Measurements from ENCODE around the gene WDR54.

Gene WDR54

DNA sequence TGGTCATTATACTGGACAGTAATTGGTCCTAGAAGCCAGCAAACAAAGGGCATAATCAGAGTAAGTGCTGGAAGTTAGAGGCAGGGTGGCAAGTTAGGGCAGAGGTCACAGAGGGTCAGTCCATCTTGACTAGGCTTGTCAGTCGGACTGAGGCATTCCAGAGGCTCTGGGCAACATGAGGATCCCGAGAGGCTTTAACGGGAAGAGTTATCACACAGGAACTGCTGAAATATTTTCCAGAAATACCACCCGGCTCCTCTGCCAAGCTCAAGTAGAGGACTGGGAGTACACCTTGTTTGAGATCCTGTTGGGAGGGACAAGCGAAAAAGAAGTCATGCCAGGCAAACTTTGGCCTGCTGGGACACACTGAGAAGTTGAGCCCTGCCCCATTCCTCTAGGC is 13.8 kb upstream of the WDR54 start (continued):
- TF ChIP-seq, protein P1, sequence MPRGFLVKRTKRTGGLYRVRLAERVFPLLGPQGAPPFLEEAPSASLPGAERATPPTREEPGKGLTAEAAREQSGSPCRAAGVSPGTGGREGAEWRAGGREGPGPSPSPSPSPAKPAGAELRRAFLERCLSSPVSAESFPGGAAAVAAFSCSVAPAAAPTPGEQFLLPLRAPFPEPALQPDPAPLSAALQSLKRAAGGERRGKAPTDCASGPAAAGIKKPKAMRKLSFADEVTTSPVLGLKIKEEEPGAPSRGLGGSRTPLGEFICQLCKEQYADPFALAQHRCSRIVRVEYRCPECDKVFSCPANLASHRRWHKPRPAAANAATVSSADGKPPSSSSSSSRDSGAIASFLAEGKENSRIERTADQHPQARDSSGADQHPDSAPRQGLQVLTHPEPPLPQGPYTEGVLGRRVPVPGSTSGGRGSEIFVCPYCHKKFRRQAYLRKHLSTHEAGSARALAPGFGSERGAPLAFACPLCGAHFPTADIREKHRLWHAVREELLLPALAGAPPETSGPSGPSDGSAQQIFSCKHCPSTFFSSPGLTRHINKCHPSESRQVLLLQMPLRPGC (tag by site-specific recombination; IDR thresholded peaks at IDR 0.05): no peak
- TF ChIP-seq GLIS2 (tag by site-specific recombination; IDR thresholded peaks at IDR 0.05) (no peak), ZNF175 (tag by site-specific recombination; IDR thresholded peaks at IDR 0.05) (no peak), ZNF544 (tag by site-specific recombination; IDR thresholded peaks at IDR 0.05) (no peak), ZNF624 (tag by site-specific recombination; IDR thresholded peaks at IDR 0.05) (no peak), ZNF610 (tag by site-specific recombination; IDR thresholded peaks at IDR 0.05; ENCODE audit: borderline replicate concordance) (no peak)

GRCh38 chr2:74413001-74413698 is 8.4 kb upstream of the WDR54 start:
- ChIA-PET POLR2A (no interaction called here), CTCF (interaction anchor here (0.6 to 0.9 kb wide), 2 partner anchors 13 to 258 kb away, joined by 3 to 4 read pairs; no protein-coding TSS in a partner anchor)
- H3K9me3 ChIP-seq (ENCODE audit: control insufficient read depth, insufficient read depth, low read depth, low read length): no peaks in the 10 kb centered on the region
- TF ChIP-seq, protein P2, sequence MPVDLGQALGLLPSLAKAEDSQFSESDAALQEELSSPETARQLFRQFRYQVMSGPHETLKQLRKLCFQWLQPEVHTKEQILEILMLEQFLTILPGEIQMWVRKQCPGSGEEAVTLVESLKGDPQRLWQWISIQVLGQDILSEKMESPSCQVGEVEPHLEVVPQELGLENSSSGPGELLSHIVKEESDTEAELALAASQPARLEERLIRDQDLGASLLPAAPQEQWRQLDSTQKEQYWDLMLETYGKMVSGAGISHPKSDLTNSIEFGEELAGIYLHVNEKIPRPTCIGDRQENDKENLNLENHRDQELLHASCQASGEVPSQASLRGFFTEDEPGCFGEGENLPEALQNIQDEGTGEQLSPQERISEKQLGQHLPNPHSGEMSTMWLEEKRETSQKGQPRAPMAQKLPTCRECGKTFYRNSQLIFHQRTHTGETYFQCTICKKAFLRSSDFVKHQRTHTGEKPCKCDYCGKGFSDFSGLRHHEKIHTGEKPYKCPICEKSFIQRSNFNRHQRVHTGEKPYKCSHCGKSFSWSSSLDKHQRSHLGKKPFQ (tag by site-specific recombination; IDR thresholded peaks at IDR 0.05): no peak
- TF ChIP-seq ZNF324 (tag by site-specific recombination; IDR thresholded peaks at IDR 0.05) (no peak), ZNF549 (tag by site-specific recombination; IDR thresholded peaks at IDR 0.05) (no peak), ATF2 (tag by site-specific recombination; IDR thresholded peaks at IDR 0.05; ENCODE audit: low read depth) (no peak), EGR2 (tag by site-specific recombination; IDR thresholded peaks at IDR 0.05; ENCODE audit: low read depth) (0 out of 2 replicates have a peak, but pooled peaks have one; percentile 6), ZFHX2 (tag by site-specific recombination; conservative IDR thresholded peaks at IDR 0.05) (0 out of 2 replicates have a peak, but pooled peaks have one; percentile 20), ZNF223 (tag by site-specific recombination; IDR thresholded peaks at IDR 0.05) (no peak), ZNF501 (tag by site-specific recombination; IDR thresholded peaks at IDR 0.05) (no peak)
- no peak overlapping the region for H3K27ac ChIP-seq (ENCODE audit: extremely low read depth, low read depth, low read length)
- H3K4me1 ChIP-seq (ENCODE audit: control insufficient read depth, insufficient read depth, low read length): no peaks in the 10 kb centered on the region
- no peak overlapping the region for H3K4me3 ChIP-seq (ENCODE audit: low read depth, low read length)
- no peaks in the 10 kb centered on the region for H3K36me3 ChIP-seq (ENCODE audit: control insufficient read depth in 2 of 2, insufficient read depth in 1 of 2, low read length in 2 of 2)

DNA sequence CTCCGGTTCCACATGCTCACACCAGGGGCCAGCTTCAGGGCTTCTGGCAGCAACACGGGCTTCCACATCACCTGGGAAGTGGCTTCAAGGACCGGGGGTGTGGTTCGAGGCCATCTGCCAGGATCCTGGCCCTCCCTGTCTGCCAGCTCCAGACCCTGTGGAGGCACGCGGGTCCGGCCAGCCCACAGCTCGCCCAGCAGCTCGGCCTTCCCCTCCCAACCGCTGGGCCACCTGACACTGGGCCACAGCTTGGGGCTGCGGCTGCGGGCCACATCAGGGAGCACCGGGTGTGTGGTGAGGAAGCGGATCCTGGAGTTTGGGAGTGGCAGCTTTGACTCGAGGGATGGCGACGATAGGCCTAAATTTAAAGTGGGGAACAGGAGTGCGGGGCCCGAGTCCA is 7.1 kb upstream of the WDR54 start:
- Histone ChIP-seq H3K9me3 (ENCODE audit: control insufficient read depth, insufficient read depth, low read depth, low read length) (no peaks in the 10 kb centered on the region), H3K4me3 (ENCODE audit: low read depth, low read length) (no peak overlapping the region), H3K36me3 (ENCODE audit: control insufficient read depth in 2 of 2, insufficient read depth in 1 of 2, low read length in 2 of 2) (no peaks in the 10 kb centered on the region), H3K27ac (ENCODE audit: extremely low read depth, low read depth, low read length) (no peak overlapping the region), H3K4me1 (ENCODE audit: control insufficient read depth, insufficient read depth, low read length) (no peaks in the 10 kb centered on the region)
- ChIA-PET CTCF (no interaction called here), POLR2A (no interaction called here)
- TF ChIP-seq ZNF776 (tag by site-specific recombination; IDR thresholded peaks at IDR 0.05; ENCODE audit: borderline replicate concordance) (no peak), ZBTB26 (tag by site-specific recombination; optimal IDR thresholded peaks at IDR 0.05) (no peak), KLF16 (tag by site-specific recombination; IDR thresholded peaks at IDR 0.05) (no peak)
